ENCODE measurements around the gene OPRPN. TPM values are rescaled to one million over a fixed set of nuclear protein-coding genes. Genes with fewer than 3 reads are reported as not detected.

Gene OPRPN
- total and polyA plus RNA-seq, 2 donors (not counting 3 experiments of a cell fraction or from before 2014, with no cell fraction given): not detected

- dilution Hi-C loops (cut with MboI; ENCODE audit: extremely low pct_ligation_motif_present, low sequenced_read_pairs): no loop called here
- DNase-seq (ENCODE audit: low read depth, low spot score) (no peak), FAIRE-seq (no peak)
- Histone ChIP-seq H2AFZ (ENCODE audit: low read depth, low read length) (no peak overlapping the region), H3K36me3 (ENCODE audit: control insufficient read depth in 2 of 2, extremely low read depth in 1 of 2, insufficient read depth in 2 of 2, low read length in 2 of 2) (no peaks in the 10 kb centered on the region), H4K20me1 (replicated peaks; ENCODE audit: control insufficient read depth, extremely low read depth, insufficient read depth, low read length) (no peaks in the 10 kb centered on the region), H3K27me3 (ENCODE audit: control insufficient read depth in 2 of 2, insufficient read depth in 2 of 2, low read length in 2 of 2) (no peaks in the 10 kb centered on the region), H3K79me2 (ENCODE audit: control insufficient read depth, insufficient read depth, low read length) (no peaks in the 10 kb centered on the region), H3K9me3 (replicated peaks; ENCODE audit: control insufficient read depth, insufficient read depth, low read length) (no peaks in the 10 kb centered on the region), H3K9me1 (replicated peaks; ENCODE audit: control insufficient read depth, extremely low read depth, insufficient read depth, low read length) (no peaks in the 10 kb centered on the region), H3K4me2 (ENCODE audit: insufficient read depth, low read length) (no peak overlapping the region), H3K9ac (replicated peaks; ENCODE audit: extremely low read depth, insufficient read depth, low read length) (no peak overlapping the region), H3K4me1 (ENCODE audit: control insufficient read depth, extremely low read depth, insufficient read depth, low read length) (no peaks in the 10 kb centered on the region), H3K4me3 (replicated peaks in 1 of 3; ENCODE audit: insufficient read depth in 1 of 3, low read depth in 1 of 3, low read length in 3 of 3) (no peak overlapping the region), H3K27ac (ENCODE audit: insufficient read depth, low read depth, low read length) (no peak overlapping the region)
- no TSS peak for BruUV-seq (replicated peaks)
- CTCF ChIA-PET: no interaction called here
- no peak for TF ChIP-seq POLR2A (IDR thresholded peaks at IDR 0.05; ENCODE audit: low read depth, low read length)
- no peak for TF ChIP-seq MAX (IDR thresholded peaks at IDR 0.05; ENCODE audit: insufficient read depth, insufficient read length)
- no peak for TF ChIP-seq CTCF (IDR thresholded peaks at IDR 0.05; ENCODE audit: extremely low read depth in 1 of 2, insufficient read depth in 1 of 2, low read depth in 1 of 2, low read length in 2 of 2)
- TF ChIP-seq FOS (IDR thresholded peaks at IDR 0.05; ENCODE audit: borderline replicate concordance, insufficient read depth, low read length): no peak
- TF ChIP-seq MYC (IDR thresholded peaks at IDR 0.05; ENCODE audit: low read depth, low read length): no peak
- no peak for TF ChIP-seq JUN (IDR thresholded peaks at IDR 0.05; ENCODE audit: borderline replicate concordance, insufficient read depth, insufficient read length, low read depth)
- no peak for TF ChIP-seq POLR2AphosphoS5 (IDR thresholded peaks at IDR 0.05; ENCODE audit: insufficient read depth, low read depth, low read length)
- no peak for TF ChIP-seq GATA2 (IDR thresholded peaks at IDR 0.05; ENCODE audit: insufficient read depth, insufficient read length, low read depth, low read length)
- TF ChIP-seq EZH2 (IDR thresholded peaks at IDR 0.05; ENCODE audit: borderline replicate concordance, low read depth, low read length, severe bottlenecking): no peak
- intact Hi-C loops (cut with micrococcal nuclease): no loop called here
- POLR2A ChIA-PET: no interaction called here
Measured at GRCh38 chr4:70442474-70442873, 44.7 kb downstream of the OPRPN start.
